Vagina (tissue), 2 donors: ENCODE data around the gene HIGD1B. TPM values are rescaled to one million over a fixed set of nuclear protein-coding genes. Genes with fewer than 3 reads are reported as not detected.
A peak's percentile ranks its signal among the peaks of the same experiment; 100 is the strongest.
"Not testable (repeated sequence)": the region's sequence is repeated elsewhere in the genome, so short reads cannot be mapped to it uniquely, and the experiment has no call there.

Source experiments
- DNase-seq, 2 donors: peaks; one replicate each; pipeline ENCODE4 v3.0.0-alpha.2; 2017; ENCODE audit errors: extremely low spot score in 2 of 2
- H3K27ac ChIP-seq: fragments of 200-600 bp; sonication (generic); one replicate; pipeline ENCODE4 v1.5.1; 2019
- H3K27me3 ChIP-seq: fragments of 200-600 bp; sonication (generic); one replicate; pipeline ENCODE4 v1.5.1; 2019
- H3K36me3 ChIP-seq, 2 donors: fragments of 200-600 bp; sonication (generic); one replicate each; pipeline ENCODE4 v1.5.1; 2017 to 2019
- H3K4me1 ChIP-seq: fragments of 200-600 bp; sonication (generic); one replicate; pipeline ENCODE4 v1.5.1; 2019
- H3K4me3 ChIP-seq, 2 donors: fragments of 200-600 bp; sonication (generic); 1 replicate in 1 of 2; 2 replicates in 1 of 2; pipeline ENCODE4 v1.5.1; 2016 to 2019
- H3K9me3 ChIP-seq: fragments of 200-600 bp; sonication (generic); one replicate; pipeline ENCODE4 v1.5.1; 2019
- CTCF ChIP-seq, 3 experiments: fragments of 450-650 bp in 2 of 3; fragments of 200-600 bp in 1 of 3; sonication (generic) in 1 of 3; IDR thresholded peaks; one replicate each; pipeline ENCODE4 v1.5.1; 2017 to 2019; ENCODE audit warnings: antibody characterized with exemption in 3 of 3, mild to moderate bottlenecking in 2 of 3, moderate library complexity in 2 of 3
- POLR2A ChIP-seq, 2 donors: fragments of 450-650 bp; IDR thresholded peaks; one replicate each; pipeline ENCODE4 v1.6.1; 2017; ENCODE audit warnings: antibody characterized with exemption in 2 of 2, mild to moderate bottlenecking in 2 of 2, moderate library complexity in 2 of 2
- POLR2AphosphoS5 ChIP-seq, 2 donors: sonication (generic); formaldehyde crosslinking; IDR thresholded peaks; one replicate each; pipeline ENCODE4 v1.9.0; 2017; ENCODE audit warnings: antibody characterized with exemption in 2 of 2, mild to moderate bottlenecking in 2 of 2, low read depth in 1 of 2; ENCODE audit not compliant: insufficient read depth in 1 of 2
- intact Hi-C: fragments of 100-400 bp; cut with DNase I; formaldehyde crosslinking; loops from one replicate; pipeline ENCODE4 v1.15.1; 2023
- total RNA-seq: library from RNA; depleted of rRNA; stranded (reverse); fragments of >200 nt; gene quantifications from one replicate; pipeline ENCODE4 v1.2.3, GENCODE V29; 2016

The HIGD1B gene
- total RNA-seq, 1 donor from 2014 or later, result not detected

GRCh38 chr17:44820631-44821212, 27.0 kb upstream of the HIGD1B start:
- no peak for DNase-seq
- peak overlapping the region; percentile 44 for H3K27ac ChIP-seq
- no peak overlapping the region for H3K4me3 ChIP-seq

GRCh38 chr17:44825236-44825635, 22.4 kb upstream of the HIGD1B start:
- H3K27me3 ChIP-seq, H3K27ac ChIP-seq, intact Hi-C loops, H3K36me3 ChIP-seq, H3K4me3 ChIP-seq, H3K9me3 ChIP-seq, DNase-seq: not testable (repeated sequence)
- H3K4me1 ChIP-seq, result peaks cover 16% of the 10 kb centered on the region

More at GRCh38 chr17:44820631-44821212, 27.0 kb upstream of the HIGD1B start:
- Histone ChIP-seq H3K27me3 (no peaks in the 10 kb centered on the region), H3K36me3 (no peaks in the 10 kb centered on the region), H3K4me1 (peaks cover 4% of the 10 kb centered on the region), H3K9me3 (no peaks in the 10 kb centered on the region)
- TF ChIP-seq CTCF (IDR thresholded peaks at IDR 0.05), result no peak
- TF ChIP-seq POLR2A (IDR thresholded peaks at IDR 0.05), result no peak
- TF ChIP-seq POLR2AphosphoS5 (IDR thresholded peaks at IDR 0.05; ENCODE audit: insufficient read depth in 1 of 2, low read depth in 1 of 2), result peak in 1 of 2 donors; percentile 43
- intact Hi-C loops, result no loop called here

- intact Hi-C loops, result no loop called here
- Histone ChIP-seq H3K9me3 (no peaks in the 10 kb centered on the region), H3K4me1 (peaks cover 16% of the 10 kb centered on the region), H3K36me3 (no peaks in the 10 kb centered on the region), H3K4me3 (no peak overlapping the region), H3K27me3 (no peaks in the 10 kb centered on the region), H3K27ac (peak overlapping the region; percentile 44)
- no peak for DNase-seq
- no peak for TF ChIP-seq CTCF (IDR thresholded peaks at IDR 0.05)
- TF ChIP-seq POLR2A (IDR thresholded peaks at IDR 0.05), result no peak
- TF ChIP-seq POLR2AphosphoS5 (IDR thresholded peaks at IDR 0.05; ENCODE audit: insufficient read depth in 1 of 2, low read depth in 1 of 2), result no peak
Measured at GRCh38 chr17:44826123-44826790, 21.4 kb upstream of the HIGD1B start.

GRCh38 chr17:44827863-44828262, 19.8 kb upstream of the HIGD1B start:
- Histone ChIP-seq H3K36me3 (no peaks in the 10 kb centered on the region), H3K9me3 (no peaks in the 10 kb centered on the region), H3K27ac (peak overlapping the region; percentile 23), H3K4me3 (peak overlapping the region; percentile 55 to 62), H3K27me3 (no peaks in the 10 kb centered on the region), H3K4me1 (peaks cover 12% of the 10 kb centered on the region)
- intact Hi-C loops, result no loop called here
- DNase-seq, result no peak
- no peak for TF ChIP-seq CTCF (IDR thresholded peaks at IDR 0.05)
- no peak for TF ChIP-seq POLR2A (IDR thresholded peaks at IDR 0.05)
- no peak for TF ChIP-seq POLR2AphosphoS5 (IDR thresholded peaks at IDR 0.05; ENCODE audit: insufficient read depth in 1 of 2, low read depth in 1 of 2)

- intact Hi-C loops, result no loop called here
- Histone ChIP-seq H3K4me1 (peaks cover 12% of the 10 kb centered on the region), H3K27me3 (no peaks in the 10 kb centered on the region), H3K9me3 (no peaks in the 10 kb centered on the region), H3K36me3 (no peaks in the 10 kb centered on the region), H3K4me3 (peak overlapping the region; percentile 55 to 62), H3K27ac (peak overlapping the region; percentile 76)
- TF ChIP-seq POLR2AphosphoS5 (IDR thresholded peaks at IDR 0.05; ENCODE audit: insufficient read depth in 1 of 2, low read depth in 1 of 2), result no peak
- no peak for TF ChIP-seq POLR2A (IDR thresholded peaks at IDR 0.05)
- TF ChIP-seq CTCF (IDR thresholded peaks at IDR 0.05), result no peak
- DNase-seq, result no peak
Measured at GRCh38 chr17:44828919-44829522, 18.7 kb upstream of the HIGD1B start.
